Esophagus squamous epithelium (tissue), 5 donors: ENCODE results near the gene HOXA9. TPM values are rescaled to one million over a fixed set of nuclear protein-coding genes. Genes with fewer than 3 reads are reported as not detected.

Experiments
- DNase-seq: peaks from one replicate; lab custom pipeline; 2025; lab: John Stamatoyannopoulos, UW
- H3K27ac ChIP-seq, 4 donors: fragments of 200-600 bp; sonication (generic); one replicate each; pipeline ENCODE4 v1.5.1; 2016 to 2019; ENCODE audit warnings: mild to moderate bottlenecking in 1 of 4
- H3K27me3 ChIP-seq, 4 donors: fragments of 200-600 bp; sonication (generic); 1 replicate in 3 of 4; 2 replicates in 1 of 4; pipeline versions ENCODE4 v1.5.1 to v1.6.0; 2017 to 2021; ENCODE audit warnings: antibody characterized with exemption in 1 of 4
- H3K36me3 ChIP-seq, 3 donors: fragments of 200-600 bp; sonication (generic); one replicate each; pipeline ENCODE4 v1.5.1; 2016 to 2019
- H3K4me1 ChIP-seq, 3 donors: fragments of 200-600 bp; sonication (generic); one replicate each; pipeline ENCODE4 v1.5.1; 2017 to 2019
- H3K4me3 ChIP-seq, 4 donors: fragments of 200-600 bp; sonication (generic); 1 replicate in 3 of 4; 2 replicates in 1 of 4; pipeline ENCODE4 v1.5.1; 2016 to 2019; ENCODE audit warnings: mild to moderate bottlenecking in 2 of 4, moderate library complexity in 1 of 4
- H3K9me3 ChIP-seq, 3 donors: fragments of 200-600 bp; sonication (generic); one replicate each; pipeline ENCODE4 v1.5.1; 2016 to 2019
- POLR2A ChIP-seq, 4 donors: fragments of 450-650 bp; IDR thresholded peaks; one replicate each; pipeline ENCODE4 v1.6.1; 2017; ENCODE audit warnings: antibody characterized with exemption in 4 of 4, mild to moderate bottlenecking in 4 of 4, moderate library complexity in 3 of 4
- WGBS, 2 donors: methylation state at CpG; one replicate each; pipeline ENCODE4 v1.1.5; 2018; 5-methylcytosine and 5-hydroxymethylcytosine counted together
- intact Hi-C: fragments of 100-400 bp; cut with DNase I; formaldehyde crosslinking; loops from one replicate; pipeline ENCODE4 v1.15.0; 2022
- total RNA-seq, 4 donors: library from RNA; depleted of rRNA; stranded (reverse); fragments of >200 nt; gene quantifications; one replicate each; pipeline ENCODE4 v1.1.0, GENCODE V29; 2016
- TF ChIP-seq, protein P1 (sequence below), 6 experiments: fragments of 450-650 bp in 4 of 6; fragments of 200-600 bp in 2 of 6; sonication (generic) in 2 of 6; IDR thresholded peaks; one replicate each; pipeline ENCODE4 v1.5.1; 2016 to 2019; ENCODE audit warnings: antibody characterized with exemption in 6 of 6, mild to moderate bottlenecking in 4 of 6, moderate library complexity in 4 of 6
- donor health status: DM: yes; HTN: yes; CAD: no.

The HOXA9 gene
- total RNA-seq, 4 donors from 2014 or later, result 0.57 to 1.1 TPM; not detected in 2

DNA sequence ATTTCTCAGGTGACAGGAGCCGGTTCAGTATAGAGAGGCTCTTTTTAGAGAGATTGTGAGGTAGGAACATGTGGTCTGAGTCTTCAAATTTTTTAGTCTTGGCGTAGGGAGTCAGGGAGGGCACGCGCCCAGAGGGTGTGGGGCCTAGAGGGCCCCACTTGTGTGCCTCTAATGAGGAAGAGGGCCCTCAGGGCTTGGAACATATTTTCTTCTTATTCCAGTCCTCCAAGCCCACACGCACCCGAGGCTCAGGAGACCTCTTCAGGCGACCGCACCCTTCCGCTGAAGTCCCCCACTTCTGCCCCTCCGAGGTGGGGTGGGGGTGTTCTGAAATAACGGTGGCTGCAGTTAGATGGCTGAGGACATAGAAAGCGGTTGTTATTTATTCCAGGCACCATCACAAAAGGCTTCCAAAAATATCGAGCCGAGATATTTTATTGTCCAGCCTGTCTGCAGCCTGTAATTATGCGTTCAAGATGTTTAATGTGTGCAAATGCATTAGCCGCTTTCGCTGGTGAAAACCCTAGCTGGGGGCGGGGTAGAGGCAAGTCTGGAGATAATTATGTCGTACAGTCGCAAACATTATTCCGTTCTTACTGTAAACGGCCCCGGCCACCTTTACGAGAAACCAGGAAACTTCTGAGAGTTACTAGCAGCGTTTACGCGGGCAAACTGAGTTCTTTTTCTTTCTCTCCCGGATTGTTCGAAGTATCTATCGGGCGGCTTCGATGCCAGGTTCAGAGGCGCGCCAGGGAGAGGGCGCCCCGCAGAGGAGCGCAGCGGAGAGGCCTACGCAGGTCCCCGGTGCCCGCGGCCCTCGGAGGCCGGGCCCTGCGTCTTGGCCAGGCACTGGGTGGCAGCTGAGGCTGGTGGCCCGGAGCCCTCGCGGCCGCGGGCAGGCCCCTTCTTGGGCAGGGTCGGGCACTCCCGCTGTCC lies 47.4 kb upstream of the HOXA9 start:
- no peaks in the 10 kb centered on the region for H3K9me3 ChIP-seq
- no peaks in the 10 kb centered on the region for H3K36me3 ChIP-seq
- 12 to 22% methylated on average over 19 to 24 of the region's 52 CpGs for WGBS, 2 donors
- H3K4me1 ChIP-seq, result peaks cover 7 to 19% (median 10%) of the 10 kb centered on the region in 3 donors
- no peak for TF ChIP-seq POLR2A (IDR thresholded peaks at IDR 0.05)
- TF ChIP-seq, protein P1, sequence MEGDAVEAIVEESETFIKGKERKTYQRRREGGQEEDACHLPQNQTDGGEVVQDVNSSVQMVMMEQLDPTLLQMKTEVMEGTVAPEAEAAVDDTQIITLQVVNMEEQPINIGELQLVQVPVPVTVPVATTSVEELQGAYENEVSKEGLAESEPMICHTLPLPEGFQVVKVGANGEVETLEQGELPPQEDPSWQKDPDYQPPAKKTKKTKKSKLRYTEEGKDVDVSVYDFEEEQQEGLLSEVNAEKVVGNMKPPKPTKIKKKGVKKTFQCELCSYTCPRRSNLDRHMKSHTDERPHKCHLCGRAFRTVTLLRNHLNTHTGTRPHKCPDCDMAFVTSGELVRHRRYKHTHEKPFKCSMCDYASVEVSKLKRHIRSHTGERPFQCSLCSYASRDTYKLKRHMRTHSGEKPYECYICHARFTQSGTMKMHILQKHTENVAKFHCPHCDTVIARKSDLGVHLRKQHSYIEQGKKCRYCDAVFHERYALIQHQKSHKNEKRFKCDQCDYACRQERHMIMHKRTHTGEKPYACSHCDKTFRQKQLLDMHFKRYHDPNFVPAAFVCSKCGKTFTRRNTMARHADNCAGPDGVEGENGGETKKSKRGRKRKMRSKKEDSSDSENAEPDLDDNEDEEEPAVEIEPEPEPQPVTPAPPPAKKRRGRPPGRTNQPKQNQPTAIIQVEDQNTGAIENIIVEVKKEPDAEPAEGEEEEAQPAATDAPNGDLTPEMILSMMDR (IDR thresholded peaks at IDR 0.05), result no peak
- intact Hi-C loops, result loop anchor here (5.0 kb wide), 1 partner anchor 370 kb away; no protein-coding TSS in a partner anchor
- H3K27me3 ChIP-seq, result peaks cover 13 to 100% (median 44%) of the 10 kb centered on the region in 4 donors
- no peak for DNase-seq
- H3K4me3 ChIP-seq, result peak overlapping the region in 1 of 4 donors; percentile 10
- H3K27ac ChIP-seq, result no peak overlapping the region

DNA sequence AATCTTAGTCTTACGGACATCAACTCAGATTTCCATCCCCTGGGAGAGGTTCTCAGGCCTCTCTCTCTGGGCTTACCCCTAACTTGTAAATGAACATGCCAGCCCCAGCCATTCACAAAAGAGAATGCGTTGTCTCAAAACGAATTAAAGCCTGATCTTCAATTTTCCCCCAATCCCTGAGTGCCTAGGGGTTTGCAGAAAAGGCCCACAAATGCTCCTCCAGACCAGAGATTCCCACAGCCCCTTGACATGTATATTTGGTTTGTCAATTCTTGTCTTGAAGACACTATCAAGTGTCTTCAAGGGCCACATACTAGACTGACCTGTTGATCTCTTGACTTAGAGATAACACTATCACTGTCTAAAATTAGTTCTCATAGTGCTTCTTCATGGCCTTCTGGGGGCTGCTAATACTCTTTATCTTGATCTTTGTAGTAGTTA lies 46.4 kb upstream of the HOXA9 start:
- WGBS, 2 donors, result 47 to 53% methylated on average over 3 of the region's 3 CpGs

DNA sequence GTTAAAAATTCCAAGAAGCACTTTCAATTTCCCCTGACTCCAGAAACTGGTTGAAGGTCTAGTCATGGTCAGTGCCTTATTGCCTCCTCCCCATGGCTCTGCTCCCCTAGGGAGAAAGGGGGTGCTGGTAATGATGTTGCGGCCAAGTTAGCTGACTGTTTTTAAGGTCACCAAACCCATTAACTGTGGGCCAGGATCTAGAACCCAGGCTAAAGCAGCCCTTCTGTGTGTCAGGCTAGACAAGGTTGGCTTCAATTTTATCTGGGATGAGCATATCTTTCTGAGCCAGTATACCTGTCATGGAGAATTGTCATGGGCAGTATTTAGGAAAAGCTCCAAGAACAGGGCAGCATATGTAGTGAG lies 45.7 kb upstream of the HOXA9 start:
- TF ChIP-seq, protein P1 (IDR thresholded peaks at IDR 0.05), result no peak
- no peak for TF ChIP-seq POLR2A (IDR thresholded peaks at IDR 0.05)
- Histone ChIP-seq H3K36me3 (no peaks in the 10 kb centered on the region), H3K9me3 (no peaks in the 10 kb centered on the region), H3K27me3 (peaks cover 14 to 100% (median 56%) of the 10 kb centered on the region in 4 donors), H3K4me3 (no peak overlapping the region), H3K4me1 (peaks cover 7 to 19% (median 10%) of the 10 kb centered on the region in 3 donors), H3K27ac (no peak overlapping the region)
- WGBS, 2 donors, result 71 to 83% methylated on average over 1 of the region's 1 CpG
- intact Hi-C loops, result loop anchor here (5.0 kb wide), 1 partner anchor 371 kb away; no protein-coding TSS in a partner anchor
- no peak for DNase-seq

More for the DNA sequence above, 46.4 kb upstream of the HOXA9 start:
- DNase-seq, result no peak
- H3K27ac ChIP-seq, result no peak overlapping the region
- no peak overlapping the region for H3K4me3 ChIP-seq
- peaks cover 7 to 19% (median 10%) of the 10 kb centered on the region in 3 donors for H3K4me1 ChIP-seq
- peaks cover 13 to 100% (median 50%) of the 10 kb centered on the region in 4 donors for H3K27me3 ChIP-seq
- H3K36me3 ChIP-seq, result no peaks in the 10 kb centered on the region
- intact Hi-C loops, result loop anchor here (5.0 kb wide), 1 partner anchor 371 kb away; no protein-coding TSS in a partner anchor
- TF ChIP-seq, protein P1 (IDR thresholded peaks at IDR 0.05), result no peak
- no peak for TF ChIP-seq POLR2A (IDR thresholded peaks at IDR 0.05)
- no peaks in the 10 kb centered on the region for H3K9me3 ChIP-seq

DNA sequence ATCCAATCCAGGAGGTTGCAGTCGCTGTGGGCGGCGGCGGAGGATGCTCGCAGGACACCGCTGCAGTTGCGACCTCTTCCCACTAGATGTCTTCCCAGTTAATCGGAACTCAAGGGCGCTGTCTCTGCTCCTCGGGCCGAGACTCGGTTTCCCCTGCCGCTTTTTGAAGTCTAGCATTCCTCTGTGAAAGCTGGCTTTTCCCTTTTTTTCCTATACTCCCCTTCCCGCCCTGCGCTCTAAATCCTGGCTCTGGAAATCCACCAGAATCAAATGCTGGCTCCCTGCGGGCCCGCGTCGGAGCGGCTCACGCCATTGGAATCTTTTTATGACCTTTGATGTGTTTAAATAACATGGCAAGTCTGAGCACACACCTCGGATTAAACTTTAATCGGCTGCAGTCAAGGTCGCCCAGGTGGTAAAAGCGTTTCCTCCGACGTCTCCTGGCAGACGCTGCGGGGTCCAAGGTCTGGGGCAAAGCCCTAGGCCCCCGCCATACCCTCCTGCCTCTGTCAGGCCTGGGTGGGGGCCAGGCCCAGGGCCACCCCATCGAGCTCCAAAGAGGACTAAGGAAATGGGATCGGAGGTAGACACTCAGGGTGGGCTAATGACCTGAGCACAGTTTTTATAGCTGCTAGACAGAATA lies 45.2 kb upstream of the HOXA9 start:
- H3K4me3 ChIP-seq, result peak overlapping the region in 3 of 4 donors; percentile 9 to 53 (median 29)
- 7 to 15% methylated on average over 23 to 28 of the region's 32 CpGs for WGBS, 2 donors
- no peaks in the 10 kb centered on the region for H3K9me3 ChIP-seq
- intact Hi-C loops, result loop anchor here (5.0 kb wide), 1 partner anchor 372 kb away; no protein-coding TSS in a partner anchor
- DNase-seq, result no peak
- H3K36me3 ChIP-seq, result no peaks in the 10 kb centered on the region
- H3K4me1 ChIP-seq, result peaks cover 7 to 19% (median 11%) of the 10 kb centered on the region in 3 donors
- H3K27ac ChIP-seq, result no peak overlapping the region
- no peak for TF ChIP-seq POLR2A (IDR thresholded peaks at IDR 0.05)
- TF ChIP-seq, protein P1 (IDR thresholded peaks at IDR 0.05), result peak; percentile 28 to 79 (median 57)
- peaks cover 19 to 100% (median 61%) of the 10 kb centered on the region in 4 donors for H3K27me3 ChIP-seq
